Natural killer cell (primary cell): ENCODE measurements around the gene FUCA2. TPM values are rescaled to one million over a fixed set of nuclear protein-coding genes. Genes with fewer than 3 reads are reported as not detected.

Experiments used
- ATAC-seq, 3 donors: fragments of 150-1000 bp in 2 of 3; fragments of 200-7000 bp in 1 of 3; cut with Tn5 transposase; 1 replicate in 1 of 3; 2 replicates in 2 of 3; pipeline ENCODE4 v1.10.0; 2021; ENCODE audit warnings: mild to moderate bottlenecking in 2 of 3, moderate library complexity in 2 of 3
- DNase-seq, 2 donors: peaks; one replicate each; pipeline versions ENCODE4 v3.0.0 to v3.0.0-alpha.2; 2013 to 2021; ENCODE audit warnings: mixed read lengths in 1 of 2
- H3K27ac ChIP-seq: one replicate; pipeline ENCODE4 v1.5.1; 2013; ENCODE audit warnings: mild to moderate bottlenecking, low read length
- H3K27me3 ChIP-seq: one replicate; pipeline ENCODE4 v1.6.1; 2013; ENCODE audit warnings: low read length; ENCODE audit not compliant: control insufficient read depth, insufficient read depth
- H3K36me3 ChIP-seq: one replicate; pipeline ENCODE4 v1.6.1; 2013; ENCODE audit warnings: low read length; ENCODE audit not compliant: control insufficient read depth, insufficient read depth
- H3K4me1 ChIP-seq: one replicate; pipeline ENCODE4 v1.6.1; 2013; ENCODE audit warnings: low read length; ENCODE audit not compliant: control insufficient read depth, insufficient read depth
- H3K4me3 ChIP-seq: one replicate; pipeline ENCODE4 v1.5.1; 2013; ENCODE audit warnings: low read length
- H3K9me3 ChIP-seq: one replicate; pipeline ENCODE4 v1.6.1; 2013; ENCODE audit warnings: low read length; ENCODE audit not compliant: control insufficient read depth, insufficient read depth
- H3K27ac Mint-ChIP-seq, 2 donors: one replicate each; pipeline ENCODE4 v1.8.0; 2022; ENCODE audit warnings: mild to moderate bottlenecking in 2 of 2, mixed read lengths in 2 of 2, moderate library complexity in 1 of 2
- H3K27me3 Mint-ChIP-seq, 2 donors: one replicate each; pipeline ENCODE4 v1.8.0; 2022; ENCODE audit warnings: low read depth in 2 of 2, mixed read lengths in 2 of 2
- H3K36me3 Mint-ChIP-seq: one replicate; pipeline ENCODE4 v1.8.0; 2022; ENCODE audit warnings: mixed read lengths
- H3K4me1 Mint-ChIP-seq, 2 donors: one replicate each; pipeline ENCODE4 v1.8.0; 2022; ENCODE audit warnings: mixed read lengths in 2 of 2
- H3K4me3 Mint-ChIP-seq: one replicate; pipeline ENCODE4 v1.8.0; 2022; ENCODE audit warnings: mild to moderate bottlenecking, moderate library complexity, mixed read lengths
- H3K9me3 Mint-ChIP-seq, 2 donors: one replicate each; pipeline ENCODE4 v1.8.0; 2022; ENCODE audit warnings: mixed read lengths in 2 of 2
- WGBS: methylation state at CpG from one replicate; pipeline ENCODE4 v1.1.7; 2013; ENCODE audit warnings: missing lambda C conversion rate; ENCODE audit not compliant: insufficient coverage; 5-methylcytosine and 5-hydroxymethylcytosine counted together
- intact Hi-C: fragments of 100-400 bp; cut with micrococcal nuclease; formaldehyde crosslinking; loops from one replicate; pipeline ENCODE4 v1.14.2; 2022
- total RNA-seq, 4 donors: library from RNA; stranded (reverse); fragments of 120-200 nt in 1 of 4; gene quantifications; one replicate each; pipeline versions ENCODE4 v1.2.3 to v1.2.4, GENCODE V29; 2013 to 2022
- TF ChIP-seq, protein P1 (sequence below): fragments of 200-600 bp; IDR thresholded peaks from one replicate; pipeline ENCODE4 v1.8.0; 2022; ENCODE audit warnings: antibody characterized with exemption

Gene FUCA2
- total RNA-seq, 3 donors from 2014 or later (not counting 1 experiment from before 2014, with no cell fraction given) = 10.5 to 15.5 (median 13.0) TPM

DNA sequence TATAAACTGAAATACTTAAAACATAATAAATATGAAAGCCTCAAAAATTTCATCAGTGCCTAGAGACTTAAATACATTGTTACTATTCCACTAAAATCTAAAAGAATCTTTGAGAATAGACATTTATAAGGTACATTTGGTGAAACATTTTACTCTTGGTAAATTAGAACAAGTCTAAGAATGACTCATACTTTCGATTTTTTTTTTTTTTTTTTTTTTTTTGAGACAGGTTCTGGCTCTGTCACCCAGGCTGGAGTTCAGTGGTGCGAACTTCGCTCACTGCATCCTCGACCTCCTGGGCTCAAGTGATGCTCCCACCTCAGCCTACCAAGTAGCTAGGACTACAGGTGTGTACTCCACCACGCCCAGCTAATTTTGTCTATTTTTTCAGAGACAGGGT is 6.4 kb downstream of the FUCA2 start:
- Mint-ChIP-seq H3K27ac (no peak overlapping the region), H3K9me3 (no peaks in the 10 kb centered on the region), H3K27me3 (no peaks in the 10 kb centered on the region), H3K36me3 (peaks cover 18% of the 10 kb centered on the region), H3K4me1 (peaks cover 7 to 12% of the 10 kb centered on the region in 2 donors), H3K4me3 (no peak overlapping the region)
- no peaks in the 10 kb centered on the region for H3K9me3 ChIP-seq
- WGBS = 84% methylated on average over 5 of the region's 5 CpGs
- no peak for ATAC-seq
- H3K36me3 ChIP-seq = peaks cover 20% of the 10 kb centered on the region
- H3K27ac ChIP-seq = no peak overlapping the region
- no peaks in the 10 kb centered on the region for H3K27me3 ChIP-seq
- TF ChIP-seq, protein P1, sequence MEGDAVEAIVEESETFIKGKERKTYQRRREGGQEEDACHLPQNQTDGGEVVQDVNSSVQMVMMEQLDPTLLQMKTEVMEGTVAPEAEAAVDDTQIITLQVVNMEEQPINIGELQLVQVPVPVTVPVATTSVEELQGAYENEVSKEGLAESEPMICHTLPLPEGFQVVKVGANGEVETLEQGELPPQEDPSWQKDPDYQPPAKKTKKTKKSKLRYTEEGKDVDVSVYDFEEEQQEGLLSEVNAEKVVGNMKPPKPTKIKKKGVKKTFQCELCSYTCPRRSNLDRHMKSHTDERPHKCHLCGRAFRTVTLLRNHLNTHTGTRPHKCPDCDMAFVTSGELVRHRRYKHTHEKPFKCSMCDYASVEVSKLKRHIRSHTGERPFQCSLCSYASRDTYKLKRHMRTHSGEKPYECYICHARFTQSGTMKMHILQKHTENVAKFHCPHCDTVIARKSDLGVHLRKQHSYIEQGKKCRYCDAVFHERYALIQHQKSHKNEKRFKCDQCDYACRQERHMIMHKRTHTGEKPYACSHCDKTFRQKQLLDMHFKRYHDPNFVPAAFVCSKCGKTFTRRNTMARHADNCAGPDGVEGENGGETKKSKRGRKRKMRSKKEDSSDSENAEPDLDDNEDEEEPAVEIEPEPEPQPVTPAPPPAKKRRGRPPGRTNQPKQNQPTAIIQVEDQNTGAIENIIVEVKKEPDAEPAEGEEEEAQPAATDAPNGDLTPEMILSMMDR = no peak
- no peak for DNase-seq
- H3K4me3 ChIP-seq = no peak overlapping the region
- peaks cover under 1% of the 10 kb centered on the region for H3K4me1 ChIP-seq
- intact Hi-C loops = no loop called here

DNA sequence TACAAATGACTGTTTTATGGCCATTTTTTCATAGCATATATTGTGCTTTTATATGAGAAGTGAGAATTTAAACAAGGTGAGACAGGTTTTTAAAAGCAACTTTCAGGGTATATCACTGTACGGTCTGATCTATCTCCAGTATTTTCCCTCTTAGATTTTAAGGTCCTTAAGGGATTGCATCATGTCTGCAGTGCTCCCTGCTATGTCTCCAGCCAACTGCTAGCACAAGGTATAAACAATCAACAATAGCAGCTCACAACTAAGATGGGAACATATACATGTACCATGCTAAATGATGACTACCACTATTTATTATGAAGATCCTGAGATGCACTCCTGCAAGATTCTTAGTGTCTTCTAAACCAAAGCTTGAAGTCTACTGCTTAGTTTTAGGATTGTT is 7.2 kb downstream of the FUCA2 start:
- Histone ChIP-seq H3K4me1 (no peaks in the 10 kb centered on the region), H3K36me3 (peaks cover 26% of the 10 kb centered on the region), H3K27me3 (no peaks in the 10 kb centered on the region), H3K4me3 (no peak overlapping the region), H3K27ac (no peak overlapping the region), H3K9me3 (no peaks in the 10 kb centered on the region)
- TF ChIP-seq, protein P1 = no peak
- Mint-ChIP-seq H3K4me3 (no peak overlapping the region), H3K9me3 (no peaks in the 10 kb centered on the region), H3K27ac (no peak overlapping the region), H3K36me3 (peaks cover 18% of the 10 kb centered on the region), H3K27me3 (no peaks in the 10 kb centered on the region), H3K4me1 (peaks cover 6% of the 10 kb centered on the region in 2 donors)
- intact Hi-C loops = no loop called here
- DNase-seq (no peak), ATAC-seq (no peak)
- 100% methylated on average over 1 of the region's 1 CpG for WGBS

DNA sequence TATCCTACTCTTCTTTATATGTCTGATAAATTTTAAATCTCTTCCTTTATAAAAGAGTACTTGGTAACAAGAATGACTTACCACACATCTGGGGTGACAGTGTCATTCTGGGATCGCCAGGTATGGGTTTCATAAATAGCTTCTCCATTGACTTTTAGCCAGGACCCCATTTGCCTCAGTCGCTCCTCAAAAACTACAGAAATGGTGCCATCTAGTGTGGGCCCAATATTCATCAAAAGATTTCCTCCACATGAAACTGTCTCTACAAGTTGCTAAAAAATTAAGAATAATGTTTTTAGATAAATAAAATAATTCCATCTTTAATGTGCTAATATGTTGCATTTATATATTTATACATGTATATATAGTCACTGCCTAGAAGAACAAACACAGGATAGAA is 9.7 kb downstream of the FUCA2 start:
- Histone ChIP-seq H3K27ac (no peak overlapping the region), H3K4me3 (no peak overlapping the region), H3K27me3 (no peaks in the 10 kb centered on the region), H3K9me3 (no peaks in the 10 kb centered on the region), H3K36me3 (peaks cover 28% of the 10 kb centered on the region), H3K4me1 (peaks cover 3% of the 10 kb centered on the region)
- Mint-ChIP-seq H3K4me3 (no peak overlapping the region), H3K9me3 (no peaks in the 10 kb centered on the region), H3K27me3 (no peaks in the 10 kb centered on the region), H3K4me1 (peaks cover 13 to 15% of the 10 kb centered on the region in 2 donors), H3K36me3 (peaks cover 23% of the 10 kb centered on the region), H3K27ac (no peak overlapping the region)
- 100% methylated on average over 2 of the region's 2 CpGs for WGBS
- TF ChIP-seq, protein P1 = no peak
- intact Hi-C loops = no loop called here
- no peak for DNase-seq
- ATAC-seq = no peak

DNA sequence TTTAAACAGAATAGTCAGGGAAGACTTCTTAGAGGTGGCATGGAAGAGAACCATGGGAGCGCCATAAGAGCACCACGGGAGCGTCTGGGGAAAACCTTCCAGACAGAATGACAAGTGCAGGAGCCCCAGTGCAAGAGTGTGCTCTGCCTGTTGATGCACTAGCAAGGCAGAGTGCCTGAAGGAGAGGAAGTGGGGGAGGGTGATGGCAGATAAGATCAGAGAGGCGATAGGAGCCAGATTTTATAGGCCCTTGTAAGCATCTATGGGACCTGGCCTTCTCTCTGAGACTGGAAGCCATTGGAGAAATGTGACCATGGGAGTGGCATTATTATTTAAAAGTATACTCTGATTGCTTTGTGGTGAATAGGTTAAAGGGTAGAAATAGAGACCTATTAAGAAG is 13.1 kb downstream of the FUCA2 start:
- TF ChIP-seq, protein P1 = no peak
- Histone ChIP-seq H3K36me3 (peaks cover 19% of the 10 kb centered on the region), H3K27me3 (no peaks in the 10 kb centered on the region), H3K9me3 (no peaks in the 10 kb centered on the region), H3K4me3 (no peak overlapping the region), H3K4me1 (peaks cover 3% of the 10 kb centered on the region), H3K27ac (no peak overlapping the region)
- ATAC-seq (no peak), DNase-seq (peak in 1 of 2 donors; percentile 44)
- no peak overlapping the region for H3K27ac Mint-ChIP-seq
- H3K9me3 Mint-ChIP-seq = no peaks in the 10 kb centered on the region
- no peak overlapping the region for H3K4me3 Mint-ChIP-seq
- H3K4me1 Mint-ChIP-seq = peaks cover 13 to 15% of the 10 kb centered on the region in 2 donors
- 72% methylated on average over 4 of the region's 4 CpGs for WGBS
- intact Hi-C loops = no loop called here
- H3K27me3 Mint-ChIP-seq = no peaks in the 10 kb centered on the region
- H3K36me3 Mint-ChIP-seq = peaks cover 24% of the 10 kb centered on the region
